ENCODE results near the gene SIK3. TPM values are rescaled to one million over a fixed set of nuclear protein-coding genes. Genes with fewer than 3 reads are reported as not detected.

SIK3 gene
- total RNA-seq, 1 experiment from 2014 or later = 33.3 TPM

GRCh38 chr11:116866804-116867455 lies 231.3 kb downstream of the SIK3 start:
- no TSS peak for BruUV-seq (replicated peaks)
- TF ChIP-seq CTCF (IDR thresholded peaks at IDR 0.05; ENCODE audit: unreplicated experiment) = no peak
- intact Hi-C loops (cut with micrococcal nuclease) = no loop called here
- POLR2A ChIA-PET = no interaction called here
- H3K36me3 Mint-ChIP-seq (ENCODE audit: insufficient read depth, unreplicated experiment) = peaks cover 37% of the 10 kb centered on the region
- H3K27ac Mint-ChIP-seq (ENCODE audit: low read depth, unreplicated experiment) = no peak overlapping the region
- peaks cover 15% of the 10 kb centered on the region for H3K4me1 Mint-ChIP-seq (ENCODE audit: insufficient read depth, unreplicated experiment)
- H3K27me3 Mint-ChIP-seq (ENCODE audit: insufficient read depth, unreplicated experiment) = no peaks in the 10 kb centered on the region
- no peaks in the 10 kb centered on the region for H3K9me3 Mint-ChIP-seq (ENCODE audit: unreplicated experiment)
- DNase-seq (ENCODE audit: unreplicated experiment) = no peak
- no peak overlapping the region for H3K4me3 Mint-ChIP-seq (ENCODE audit: unreplicated experiment)
- CTCF ChIA-PET = interaction anchor here (0.5 to 6.1 kb wide), 4 partner anchors 13 to 240 kb away, joined by 3 to 19 read pairs (median 6); no protein-coding TSS in a partner anchor

- Mint-ChIP-seq H3K4me1 (ENCODE audit: insufficient read depth, unreplicated experiment) (peaks cover 9% of the 10 kb centered on the region), H3K36me3 (ENCODE audit: insufficient read depth, unreplicated experiment) (peaks cover 48% of the 10 kb centered on the region), H3K9me3 (ENCODE audit: unreplicated experiment) (no peaks in the 10 kb centered on the region), H3K4me3 (ENCODE audit: unreplicated experiment) (no peak overlapping the region), H3K27ac (ENCODE audit: low read depth, unreplicated experiment) (no peak overlapping the region), H3K27me3 (ENCODE audit: insufficient read depth, unreplicated experiment) (no peaks in the 10 kb centered on the region)
- no TSS peak for BruUV-seq (replicated peaks)
- CTCF ChIA-PET = interaction anchor here (1.7 to 6.1 kb wide), 2 partner anchors 14 to 240 kb away, joined by 7 to 19 read pairs; no protein-coding TSS in a partner anchor
- intact Hi-C loops (cut with micrococcal nuclease) = no loop called here
- DNase-seq (ENCODE audit: unreplicated experiment) = no peak
- POLR2A ChIA-PET = no interaction called here
- TF ChIP-seq CTCF (IDR thresholded peaks at IDR 0.05; ENCODE audit: unreplicated experiment) = no peak
Observed at GRCh38 chr11:116865696-116866095, 232.5 kb downstream of the SIK3 start.

- POLR2A ChIA-PET = no interaction called here
- DNase-seq (ENCODE audit: unreplicated experiment) = no peak
Observed at GRCh38 chr11:116864531-116864930, 233.7 kb downstream of the SIK3 start.

GRCh38 chr11:116862951-116863350 lies 235.3 kb downstream of the SIK3 start:
- intact Hi-C loops (cut with micrococcal nuclease) = no loop called here
- no TSS peak for BruUV-seq (replicated peaks)
- peaks cover 65% of the 10 kb centered on the region for H3K36me3 Mint-ChIP-seq (ENCODE audit: insufficient read depth, unreplicated experiment)
- no peak overlapping the region for H3K27ac Mint-ChIP-seq (ENCODE audit: low read depth, unreplicated experiment)
- CTCF ChIA-PET = interaction anchor here (0.9 to 6.1 kb wide), 3 partner anchors 17 to 243 kb away, joined by 3 to 19 read pairs (median 5); no protein-coding TSS in a partner anchor
- POLR2A ChIA-PET = no interaction called here
- no peak for TF ChIP-seq CTCF (IDR thresholded peaks at IDR 0.05; ENCODE audit: unreplicated experiment)
- DNase-seq (ENCODE audit: unreplicated experiment) = no peak
- H3K27me3 Mint-ChIP-seq (ENCODE audit: insufficient read depth, unreplicated experiment) = no peaks in the 10 kb centered on the region
- no peaks in the 10 kb centered on the region for H3K9me3 Mint-ChIP-seq (ENCODE audit: unreplicated experiment)
- H3K4me1 Mint-ChIP-seq (ENCODE audit: insufficient read depth, unreplicated experiment) = peaks cover 5% of the 10 kb centered on the region
- H3K4me3 Mint-ChIP-seq (ENCODE audit: unreplicated experiment) = no peak overlapping the region

More at GRCh38 chr11:116864531-116864930, 233.7 kb downstream of the SIK3 start:
- no peak for TF ChIP-seq CTCF (IDR thresholded peaks at IDR 0.05; ENCODE audit: unreplicated experiment)
- intact Hi-C loops (cut with micrococcal nuclease) = no loop called here
- Mint-ChIP-seq H3K4me1 (ENCODE audit: insufficient read depth, unreplicated experiment) (peaks cover 5% of the 10 kb centered on the region), H3K27ac (ENCODE audit: low read depth, unreplicated experiment) (peak overlapping the region; percentile 44), H3K27me3 (ENCODE audit: insufficient read depth, unreplicated experiment) (no peaks in the 10 kb centered on the region), H3K36me3 (ENCODE audit: insufficient read depth, unreplicated experiment) (peaks cover 55% of the 10 kb centered on the region), H3K9me3 (ENCODE audit: unreplicated experiment) (no peaks in the 10 kb centered on the region), H3K4me3 (ENCODE audit: unreplicated experiment) (no peak overlapping the region)
- no TSS peak for BruUV-seq (replicated peaks)
- CTCF ChIA-PET = interaction anchor here (0.6 to 6.1 kb wide), 6 partner anchors 15 to 241 kb away, joined by 3 to 19 read pairs (median 3); no protein-coding TSS in a partner anchor
